ENCODE results near the gene THSD7A. TPM values are rescaled to one million over a fixed set of nuclear protein-coding genes. Genes with fewer than 3 reads are reported as not detected.

THSD7A gene
- total and polyA plus RNA-seq, 9 of the 15 experiments (the other 6 are each of a cell fraction or from before 2014, with no cell fraction given): 0.01 to 0.02 TPM; not detected in 7

- TF ChIP-seq ZNF586 (CRISPR knock-in tag; conservative IDR thresholded peaks at IDR 0.05): no peak
- no peak for TF ChIP-seq ZNF277 (CRISPR knock-in tag; IDR thresholded peaks at IDR 0.05; ENCODE audit: borderline replicate concordance)
- TF ChIP-seq ARID1B (IDR thresholded peaks at IDR 0.05): no peak
- no peak for TF ChIP-seq NUFIP1 (IDR thresholded peaks at IDR 0.05; ENCODE audit: partially characterized antibody)
- TF ChIP-seq RBM34 (IDR thresholded peaks at IDR 0.05; ENCODE audit: borderline replicate concordance, insufficient read depth, low read length): no peak
- TF ChIP-seq TAL1 (IDR thresholded peaks at IDR 0.05): no peak
- no peak for TF ChIP-seq FOXJ2 (tag; IDR thresholded peaks at IDR 0.05)
Observed at GRCh38 chr7:11529382-11529781, 302.6 kb downstream of the THSD7A start (continued).

GRCh38 chr7:11527707-11528106, 304.3 kb downstream of the THSD7A start:
- H2AFZ ChIP-seq (ENCODE audit: low read depth, low read length): no peak overlapping the region
- in situ Hi-C loops (cut with MboI) (no loop called here), intact Hi-C loops (cut with micrococcal nuclease) (no loop called here)
- TF ChIP-seq ZNF561 (CRISPR knock-in tag; conservative IDR thresholded peaks at IDR 0.05) (no peak), CBFA2T3 (IDR thresholded peaks at IDR 0.05) (no peak), ZNF79 (CRISPR knock-in tag; IDR thresholded peaks at IDR 0.05; ENCODE audit: low read depth) (no peak), TBL1XR1 (IDR thresholded peaks at IDR 0.05; ENCODE audit: low read length in 2 of 2) (no peak), PHB (CRISPR knock-in tag; IDR thresholded peaks at IDR 0.05) (no peak), CXXC5 (CRISPR knock-in tag; IDR thresholded peaks at IDR 0.05) (no peak), TCF7 (IDR thresholded peaks at IDR 0.05; ENCODE audit: borderline replicate concordance) (no peak), PHTF2 (CRISPR knock-in tag; IDR thresholded peaks at IDR 0.05) (no peak), GTF2E2 (tag; IDR thresholded peaks at IDR 0.05) (no peak), PTTG1 (tag; IDR thresholded peaks at IDR 0.05; ENCODE audit: low read depth) (no peak), MTF1 (CRISPR knock-in tag; IDR thresholded peaks at IDR 0.05; ENCODE audit: borderline replicate concordance) (no peak), ESRRA (IDR thresholded peaks at IDR 0.05; ENCODE audit: borderline replicate concordance, low read depth) (no peak), ZEB2 (IDR thresholded peaks at IDR 0.05) (no peak), ZKSCAN8 (CRISPR knock-in tag; IDR thresholded peaks at IDR 0.05) (no peak), NCOA6 (IDR thresholded peaks at IDR 0.05) (no peak), ZNF696 (CRISPR knock-in tag; conservative IDR thresholded peaks at IDR 0.05) (no peak), CBX5 (IDR thresholded peaks at IDR 0.05; ENCODE audit: borderline replicate concordance, low read depth) (no peak), ZNF133 (CRISPR knock-in tag; IDR thresholded peaks at IDR 0.05) (no peak)

More at GRCh38 chr7:11527707-11528106, 304.3 kb downstream of the THSD7A start:
- Histone ChIP-seq H3K9me3 (replicated peaks; ENCODE audit: control insufficient read depth, insufficient read depth, low read depth, low read length) (no peaks in the 10 kb centered on the region), H3K4me2 (ENCODE audit: insufficient read depth, low read length) (no peak overlapping the region), H3K4me1 (replicated peaks in 1 of 2; ENCODE audit: control insufficient read depth in 2 of 2, insufficient read depth in 2 of 2, low read length in 2 of 2) (no peaks in the 10 kb centered on the region), H3K27ac (ENCODE audit: extremely low read depth, low read depth, low read length) (no peak overlapping the region), H3K27me3 (ENCODE audit: control insufficient read depth in 2 of 2, insufficient read depth in 2 of 2, low read length in 2 of 2) (no peaks in the 10 kb centered on the region), H4K20me1 (replicated peaks; ENCODE audit: control insufficient read depth, insufficient read depth, low read length) (no peaks in the 10 kb centered on the region), H3K4me3 (no peak overlapping the region), H3K79me2 (ENCODE audit: control insufficient read depth, insufficient read depth, low read length) (no peaks in the 10 kb centered on the region), H3K9ac (ENCODE audit: insufficient read depth in 1 of 2, low read depth in 2 of 2, low read length in 2 of 2) (no peak overlapping the region), H3K36me3 (ENCODE audit: control insufficient read depth, insufficient read depth, low read length) (no peaks in the 10 kb centered on the region), H3K9me1 (ENCODE audit: control insufficient read depth, insufficient read depth, low read length) (no peaks in the 10 kb centered on the region)
- ATAC-seq (no peak), FAIRE-seq (no peak), DNase-seq (ENCODE audit: extremely low read depth in 1 of 4, low spot score in 3 of 4) (no peak)
- BruUV-seq (replicated peaks): no TSS peak
- ChIA-PET CTCF (ENCODE audit: low intra/inter-chr PET ratio) (no interaction called here), POLR2A (no interaction called here)
- WGBS (ENCODE audit: insufficient coverage, low coverage, missing lambda C conversion rate): 0% methylated on average over 2 of the region's 2 CpGs
